ENCODE data around the gene SLC13A3. TPM values are rescaled to one million over a fixed set of nuclear protein-coding genes. Genes with fewer than 3 reads are reported as not detected.
A peak's percentile ranks its signal among the peaks of the same experiment; 100 is the strongest.

The SLC13A3 gene
- total RNA-seq, 1 experiment from 2014 or later, result 1.7 TPM

- no peak for DNase-seq (ENCODE audit: low read depth)
Observed at GRCh38 chr20:46636514-46636913, 14.7 kb downstream of the SLC13A3 start.

DNA sequence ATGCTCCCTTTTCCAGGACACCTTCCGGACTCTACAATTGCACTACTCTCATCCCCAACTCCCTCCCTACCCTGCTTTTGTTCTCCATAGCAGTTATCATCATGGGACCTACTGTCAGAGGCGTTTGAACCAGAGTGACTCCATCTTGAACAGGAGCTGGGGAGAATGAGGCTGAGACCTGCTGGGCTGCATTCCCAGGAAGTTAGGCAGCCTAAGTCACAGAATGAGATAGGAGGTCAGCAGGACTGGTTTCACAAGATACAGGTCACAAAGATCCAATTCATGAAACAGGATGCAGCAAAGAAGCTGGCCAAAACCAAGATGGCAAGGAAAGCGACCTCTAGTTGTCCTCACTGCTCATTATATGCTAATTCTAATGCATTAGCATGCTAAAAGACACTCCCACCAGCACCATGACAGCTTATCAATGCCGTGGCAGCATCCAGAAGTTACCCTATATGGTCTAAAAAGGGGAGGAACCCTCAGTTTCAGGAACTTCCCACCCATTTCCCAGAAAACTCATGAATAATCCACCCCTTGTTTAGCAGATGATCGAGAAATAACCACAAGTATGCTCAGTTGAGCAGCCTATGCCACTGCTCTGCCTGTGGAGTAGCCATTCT is 15.6 kb downstream of the SLC13A3 start:
- DNase-seq (ENCODE audit: low read depth), result peak; percentile 9

DNA sequence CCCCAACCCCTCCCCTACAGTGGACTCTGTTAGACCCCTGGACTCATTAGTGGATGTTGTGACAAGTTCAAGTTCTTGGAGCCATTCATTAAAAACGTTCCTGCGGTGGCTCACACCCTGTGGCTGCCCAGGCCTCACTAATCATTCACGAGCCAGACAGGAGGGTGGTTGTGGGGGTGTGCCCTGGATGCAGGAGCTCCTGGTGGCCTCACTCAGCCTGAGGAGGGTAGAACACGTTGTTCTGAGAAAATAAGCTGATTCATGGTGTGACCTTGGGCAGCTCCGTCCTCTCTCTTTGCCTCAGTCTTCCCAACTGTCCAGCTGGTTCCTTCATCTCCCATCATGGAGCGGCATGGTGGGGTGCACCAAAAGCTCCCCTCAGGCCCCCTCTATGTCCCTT is 16.7 kb downstream of the SLC13A3 start:
- DNase-seq (ENCODE audit: low read depth), result no peak

DNA sequence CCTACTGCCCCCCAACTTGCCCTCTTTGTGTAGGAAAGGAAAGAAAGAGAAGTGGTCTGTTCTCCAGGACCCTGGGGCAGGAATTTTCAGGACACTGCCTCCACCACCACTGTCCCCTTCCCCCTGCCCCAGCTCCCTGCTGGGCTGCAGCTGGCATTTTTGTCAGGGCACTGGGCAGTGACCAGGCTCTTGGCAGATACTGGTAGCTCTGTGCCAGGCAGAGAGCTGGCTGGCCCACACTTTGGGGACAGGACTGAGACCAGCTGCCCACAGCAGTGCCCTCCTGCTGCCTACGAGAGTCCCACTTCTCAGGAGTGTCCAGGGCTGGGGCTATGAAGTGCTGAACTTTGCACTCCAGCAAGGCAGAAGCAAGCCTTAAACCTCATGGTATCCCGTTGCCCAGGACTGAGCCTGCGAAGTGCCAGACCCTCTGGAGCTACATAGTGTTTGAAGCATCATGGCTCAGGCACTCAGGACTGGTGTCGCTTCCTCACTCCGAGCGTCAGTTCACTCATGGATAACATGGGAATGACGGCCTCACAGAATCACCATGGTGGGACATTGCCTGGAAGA is 19.3 kb downstream of the SLC13A3 start:
- DNase-seq (ENCODE audit: low read depth), result no peak

DNA sequence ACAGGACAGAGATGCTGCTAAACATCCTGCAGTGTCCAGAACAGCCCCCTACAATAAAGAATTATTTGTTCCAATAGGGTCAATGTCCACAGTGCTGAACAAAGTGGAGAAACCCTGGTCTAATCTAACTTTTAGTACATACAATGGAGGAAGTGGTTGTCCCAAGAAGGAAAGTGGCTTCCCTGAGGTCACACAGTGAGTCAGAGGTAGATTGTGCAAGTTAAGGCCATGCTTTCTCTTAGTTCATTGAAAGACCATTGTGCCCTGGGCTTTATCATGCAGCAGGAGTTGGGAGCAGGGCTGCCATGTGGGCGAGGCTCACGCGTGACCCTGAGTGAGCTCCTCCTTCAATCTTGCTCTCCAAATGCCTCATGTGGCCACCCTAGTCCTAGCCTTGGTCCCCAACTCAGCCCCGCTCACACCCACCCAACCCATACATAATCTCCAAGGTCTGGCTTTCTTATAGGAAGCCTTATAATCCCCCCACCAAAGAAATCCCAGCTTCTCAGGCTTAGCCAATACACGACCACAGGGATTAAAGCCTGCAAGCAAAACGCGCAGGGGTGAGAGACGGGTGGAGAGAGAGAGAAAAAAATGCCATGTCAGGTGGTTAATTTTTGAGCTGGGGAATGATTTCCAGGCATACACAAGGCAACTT is 19.9 kb downstream of the SLC13A3 start:
- peak; percentile 67 for DNase-seq (ENCODE audit: low read depth)

DNA sequence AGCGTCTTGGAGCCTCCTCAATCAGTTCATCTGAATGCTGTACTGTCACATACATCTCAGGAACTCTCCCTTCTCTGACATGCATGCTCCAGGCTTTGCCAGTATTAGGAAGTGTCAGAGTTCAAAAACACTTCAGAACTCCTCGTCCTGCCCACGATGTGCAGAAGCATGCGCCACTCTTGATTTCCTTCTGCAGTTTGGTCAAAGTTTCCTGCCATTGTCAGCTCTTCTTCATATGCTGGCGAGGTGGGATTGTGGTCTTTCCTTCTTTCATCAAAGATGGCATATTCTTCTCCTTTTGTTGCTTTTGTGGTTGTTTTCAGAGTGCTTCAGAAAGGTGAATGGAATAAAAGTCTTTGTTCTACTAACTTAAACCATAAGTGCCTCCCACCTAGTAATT is 21.0 kb downstream of the SLC13A3 start:
- DNase-seq (ENCODE audit: low read depth), result no peak

- DNase-seq (ENCODE audit: low read depth), result no peak
Observed at GRCh38 chr20:46629341-46629740, 21.9 kb downstream of the SLC13A3 start.

- DNase-seq (ENCODE audit: low read depth), result no peak
Observed at GRCh38 chr20:46627234-46627633, 24.0 kb downstream of the SLC13A3 start.

DNA sequence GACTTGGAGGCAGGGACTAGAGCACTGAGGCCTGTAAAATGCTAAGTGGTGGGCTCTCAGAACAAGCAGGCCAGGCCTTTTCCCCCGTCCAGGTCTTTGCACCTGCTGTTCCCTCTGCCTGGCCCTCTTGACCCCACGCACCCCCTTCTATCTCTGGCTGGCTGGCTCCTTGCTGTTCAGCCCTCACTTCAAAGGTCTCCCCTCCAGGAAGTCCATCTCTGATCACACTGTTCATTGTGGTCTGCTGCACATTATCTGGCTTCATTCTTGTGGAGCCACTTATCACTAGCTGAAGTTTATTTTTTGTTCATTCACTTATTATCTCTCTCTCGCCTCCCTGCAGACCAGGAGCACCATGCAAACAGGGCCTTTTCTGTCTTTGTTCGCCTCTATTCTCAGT is 24.5 kb downstream of the SLC13A3 start:
- no peak for DNase-seq (ENCODE audit: low read depth)

- DNase-seq (ENCODE audit: low read depth), result no peak
Observed at GRCh38 chr20:46625875-46626373, 25.3 kb downstream of the SLC13A3 start.

GRCh38 chr20:46624946-46625345 is 26.3 kb downstream of the SLC13A3 start:
- DNase-seq (ENCODE audit: low read depth), result no peak

DNA sequence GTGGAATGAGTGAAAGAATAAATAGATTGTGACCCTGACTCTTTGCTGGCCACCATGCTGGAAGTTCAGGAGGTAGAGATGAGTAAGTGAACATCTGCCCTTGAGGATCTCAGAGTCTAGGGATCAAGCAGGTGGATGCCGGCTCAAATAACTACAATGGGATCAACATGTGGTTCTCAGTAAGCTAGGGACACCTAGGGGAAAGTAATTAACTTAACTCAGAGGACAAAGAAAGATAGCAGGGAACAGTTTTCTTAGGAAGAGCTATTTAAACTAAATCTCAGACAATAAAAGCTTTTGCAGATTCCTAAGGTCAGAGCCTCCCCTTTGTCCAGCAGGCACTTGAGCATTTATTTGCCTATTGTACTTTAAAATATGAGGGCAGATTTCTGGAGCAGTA is 29.1 kb downstream of the SLC13A3 start:
- no peak for DNase-seq (ENCODE audit: low read depth)

DNA sequence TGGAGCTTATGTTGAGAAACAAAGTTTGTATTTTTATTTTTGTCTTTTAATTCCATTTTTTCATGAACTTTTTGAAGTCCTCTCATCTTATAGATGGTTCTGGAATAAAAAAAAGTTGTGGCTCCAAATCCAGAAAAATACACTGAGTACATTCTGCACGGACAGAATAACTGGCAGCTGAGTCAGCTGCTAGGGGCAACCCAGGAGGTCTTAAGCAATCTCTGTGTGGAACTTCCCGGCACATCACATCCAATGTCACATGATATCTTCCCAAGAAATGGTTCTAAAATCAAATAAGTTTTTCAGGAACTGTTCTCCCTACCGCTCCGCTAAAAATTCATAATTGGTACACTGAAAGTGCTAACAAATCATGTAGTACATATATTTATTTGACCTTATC is 29.8 kb downstream of the SLC13A3 start:
- peak; percentile 69 for DNase-seq (ENCODE audit: low read depth)

GRCh38 chr20:46619445-46619844 is 31.8 kb downstream of the SLC13A3 start:
- no peak for DNase-seq (ENCODE audit: low read depth)

- no peak for DNase-seq (ENCODE audit: low read depth)
Observed at GRCh38 chr20:46618316-46619100, 32.8 kb downstream of the SLC13A3 start.

- no peak for DNase-seq (ENCODE audit: low read depth)
Observed at GRCh38 chr20:46614503-46614902, 36.8 kb downstream of the SLC13A3 start.

DNA sequence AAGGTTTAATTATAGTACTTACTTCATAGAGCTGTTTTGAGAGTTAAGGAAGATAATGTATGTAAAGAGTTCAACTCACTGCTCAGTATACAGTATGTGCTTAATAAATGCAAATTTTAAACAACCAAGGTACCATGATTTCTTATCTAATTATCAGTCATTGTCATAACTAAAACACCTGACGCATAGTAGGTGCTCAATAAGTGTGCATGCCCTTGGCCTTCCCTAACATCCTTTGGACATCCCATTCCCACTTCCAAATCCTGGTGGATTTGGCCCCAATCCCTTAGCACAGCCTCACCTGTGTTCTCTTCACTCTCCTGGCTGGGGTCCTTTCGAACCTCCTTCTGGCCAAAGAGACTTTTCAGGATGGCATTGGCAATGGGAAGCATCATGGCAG is 41.1 kb downstream of the SLC13A3 start:
- no peak for DNase-seq (ENCODE audit: low read depth)

GRCh38 chr20:46609043-46609442 is 42.2 kb downstream of the SLC13A3 start:
- DNase-seq (ENCODE audit: low read depth), result no peak

- DNase-seq (ENCODE audit: low read depth), result no peak
Observed at GRCh38 chr20:46607849-46608497, 43.3 kb downstream of the SLC13A3 start.

- DNase-seq (ENCODE audit: low read depth), result no peak
Observed at GRCh38 chr20:46607191-46607848, 43.9 kb downstream of the SLC13A3 start.

DNA sequence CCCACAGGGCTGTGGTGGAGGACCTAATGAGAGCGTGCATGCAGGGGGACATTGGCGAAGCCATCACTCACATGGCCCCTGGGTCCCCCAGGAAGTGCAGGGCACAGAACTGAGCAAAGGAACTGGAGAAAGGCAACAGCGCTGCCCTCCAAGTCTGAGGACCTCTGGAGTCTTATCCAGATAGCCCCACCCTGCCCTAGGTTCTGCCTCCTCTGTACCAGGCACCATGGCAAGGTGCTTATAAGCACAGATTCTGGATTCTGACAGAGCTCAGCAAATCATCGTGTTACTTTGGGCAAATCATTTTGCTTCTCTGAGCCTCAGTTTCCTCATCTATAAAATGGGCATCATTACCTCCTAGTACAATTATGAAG is 44.5 kb downstream of the SLC13A3 start:
- DNase-seq (ENCODE audit: low read depth), result no peak
